Loucy (cell line): ENCODE data around the gene TP53I11.

ENCODE experiments used
- EZH2phosphoT487 ChIP-seq: fragments of 200-600 bp; IDR thresholded peaks from 2 replicates; pipeline ENCODE4 v1.6.1; 2018; ENCODE audit warnings: antibody characterized with exemption, mild to moderate bottlenecking, moderate library complexity, borderline replicate concordance
- TF ChIP-seq, protein P1 (sequence below): fragments of 200-600 bp; sonication (generic); conservative IDR thresholded peaks from 2 replicates; pipeline ENCODE4 v1.5.1; 2014; ENCODE audit warnings: mild to moderate bottlenecking, antibody characterized with exemption, low read length

GRCh38 chr11:44963136-44963535, 12.5 kb upstream of the TP53I11 start:
- TF ChIP-seq, protein P1, sequence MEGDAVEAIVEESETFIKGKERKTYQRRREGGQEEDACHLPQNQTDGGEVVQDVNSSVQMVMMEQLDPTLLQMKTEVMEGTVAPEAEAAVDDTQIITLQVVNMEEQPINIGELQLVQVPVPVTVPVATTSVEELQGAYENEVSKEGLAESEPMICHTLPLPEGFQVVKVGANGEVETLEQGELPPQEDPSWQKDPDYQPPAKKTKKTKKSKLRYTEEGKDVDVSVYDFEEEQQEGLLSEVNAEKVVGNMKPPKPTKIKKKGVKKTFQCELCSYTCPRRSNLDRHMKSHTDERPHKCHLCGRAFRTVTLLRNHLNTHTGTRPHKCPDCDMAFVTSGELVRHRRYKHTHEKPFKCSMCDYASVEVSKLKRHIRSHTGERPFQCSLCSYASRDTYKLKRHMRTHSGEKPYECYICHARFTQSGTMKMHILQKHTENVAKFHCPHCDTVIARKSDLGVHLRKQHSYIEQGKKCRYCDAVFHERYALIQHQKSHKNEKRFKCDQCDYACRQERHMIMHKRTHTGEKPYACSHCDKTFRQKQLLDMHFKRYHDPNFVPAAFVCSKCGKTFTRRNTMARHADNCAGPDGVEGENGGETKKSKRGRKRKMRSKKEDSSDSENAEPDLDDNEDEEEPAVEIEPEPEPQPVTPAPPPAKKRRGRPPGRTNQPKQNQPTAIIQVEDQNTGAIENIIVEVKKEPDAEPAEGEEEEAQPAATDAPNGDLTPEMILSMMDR: no peak
- no peak for TF ChIP-seq EZH2phosphoT487
